ENCODE data around the gene CCNY.

- TF ChIP-seq POLR2A (IDR thresholded peaks at IDR 0.05) (no peak), CTCF (IDR thresholded peaks at IDR 0.05) (no peak)
These were observed 23.6 kb downstream of the CCNY start for GRCh38 chr10:35359873-35360272.
